HG02610 (cell line): ENCODE results near the gene TCF4.

Experiments used
- ATAC-seq: cut with Tn5 transposase; IDR thresholded peaks from one replicate; pipeline ENCODE4 v1.9.1; 2021; ENCODE audit warnings: mild to moderate bottlenecking, moderate library complexity; ENCODE audit not compliant: unreplicated experiment

Gene TCF4

GRCh38 chr18:55275039-55275901 is 312.7 kb downstream of the TCF4 start:
- no peak for ATAC-seq

- ATAC-seq, result no peak
These were observed 315.3 kb downstream of the TCF4 start for GRCh38 chr18:55272510-55273243.

- ATAC-seq, result no peak
These were observed 318.4 kb downstream of the TCF4 start for GRCh38 chr18:55269622-55270021.

GRCh38 chr18:55268628-55269275 is 319.2 kb downstream of the TCF4 start:
- no peak for ATAC-seq

- peak; percentile 78 for ATAC-seq
These were observed 319.8 kb downstream of the TCF4 start for GRCh38 chr18:55268151-55268601.

GRCh38 chr18:55266981-55267380 is 321.0 kb downstream of the TCF4 start:
- ATAC-seq, result no peak

- peak; percentile 43 for ATAC-seq
These were observed 322.0 kb downstream of the TCF4 start for GRCh38 chr18:55265984-55266383.

GRCh38 chr18:55265130-55265675 is 322.8 kb downstream of the TCF4 start:
- no peak for ATAC-seq

GRCh38 chr18:55264108-55264507 is 323.9 kb downstream of the TCF4 start:
- no peak for ATAC-seq

- ATAC-seq, result no peak
These were observed 325.9 kb downstream of the TCF4 start for GRCh38 chr18:55262021-55262560.

- no peak for ATAC-seq
These were observed 326.7 kb downstream of the TCF4 start for GRCh38 chr18:55261253-55261652.

- ATAC-seq, result no peak
These were observed 329.9 kb downstream of the TCF4 start for GRCh38 chr18:55258088-55258487.

- ATAC-seq, result no peak
These were observed 331.1 kb downstream of the TCF4 start for GRCh38 chr18:55256929-55257289.

- ATAC-seq, result no peak
These were observed 331.6 kb downstream of the TCF4 start for GRCh38 chr18:55256226-55256928.

- no peak for ATAC-seq
These were observed 334.2 kb downstream of the TCF4 start for GRCh38 chr18:55253814-55254213.

GRCh38 chr18:55252901-55253300 is 335.1 kb downstream of the TCF4 start:
- ATAC-seq, result no peak

- ATAC-seq, result no peak
These were observed 335.8 kb downstream of the TCF4 start for GRCh38 chr18:55252053-55252675.

GRCh38 chr18:55251254-55251971 is 336.6 kb downstream of the TCF4 start:
- no peak for ATAC-seq

- peak; percentile 52 for ATAC-seq
These were observed 337.2 kb downstream of the TCF4 start for GRCh38 chr18:55250768-55251173.
